Liver (tissue), 9 donors: ENCODE measurements around the gene ANKRD34B. TPM values are rescaled to one million over a fixed set of nuclear protein-coding genes. Genes with fewer than 3 reads are reported as not detected.

Experiments
- DNase-seq: peaks from one replicate; pipeline ENCODE4 v3.0.0-alpha.2; 2017; ENCODE audit warnings: low spot score
- H3K27ac ChIP-seq, 2 donors: one replicate each; pipeline ENCODE4 v1.7.0; 2013; ENCODE audit warnings: inconsistent platforms in 2 of 2, low read length in 2 of 2, control low read depth in 1 of 2, low read depth in 1 of 2, mild to moderate bottlenecking in 1 of 2
- H3K27me3 ChIP-seq, 4 donors: one replicate each; pipeline versions ENCODE4 v1.6.1 to v1.7.0; 2013; ENCODE audit warnings: low read length in 3 of 4, inconsistent platforms in 1 of 4, mild to moderate bottlenecking in 1 of 4, moderate library complexity in 1 of 4; ENCODE audit not compliant: control insufficient read depth in 4 of 4, insufficient read depth in 4 of 4
- H3K36me3 ChIP-seq, 4 donors: one replicate each; pipeline versions ENCODE4 v1.6.1 to v1.7.0; 2013; ENCODE audit warnings: low read length in 3 of 4, mild to moderate bottlenecking in 3 of 4, low read depth in 1 of 4, moderate library complexity in 1 of 4; ENCODE audit not compliant: control insufficient read depth in 4 of 4, insufficient read depth in 3 of 4
- H3K4me1 ChIP-seq, 4 donors: one replicate each; pipeline versions ENCODE4 v1.6.1 to v1.7.0; 2013; ENCODE audit warnings: low read length in 3 of 4, mild to moderate bottlenecking in 3 of 4, moderate library complexity in 1 of 4; ENCODE audit not compliant: control insufficient read depth in 4 of 4, insufficient read depth in 4 of 4
- H3K4me3 ChIP-seq, 3 donors: one replicate each; pipeline versions ENCODE4 v1.6.1 to v1.7.0; 2013; ENCODE audit warnings: low read length in 3 of 3, control low read depth in 1 of 3, low read depth in 1 of 3, mild to moderate bottlenecking in 1 of 3
- H3K9ac ChIP-seq, 2 donors: one replicate each; pipeline ENCODE4 v1.7.0; 2013; ENCODE audit warnings: low read length in 2 of 2, mild to moderate bottlenecking in 2 of 2, moderate library complexity in 2 of 2, control low read depth in 1 of 2, low read depth in 1 of 2
- H3K9me3 ChIP-seq, 4 donors: one replicate each; pipeline versions ENCODE4 v1.6.1 to v1.7.0; 2013; ENCODE audit warnings: low read length in 3 of 4; ENCODE audit not compliant: control insufficient read depth in 4 of 4
- ATF3 ChIP-seq: IDR thresholded peaks from 2 replicates; pipeline ENCODE4 v1.6.1; 2016; ENCODE audit warnings: antibody characterized with exemption
- EGR1 ChIP-seq, 2 donors: IDR thresholded peaks; 2 replicates each; pipeline ENCODE4 v1.6.1; 2016 to 2018; ENCODE audit warnings: antibody characterized with exemption in 2 of 2, low read depth in 2 of 2
- FOXA1 ChIP-seq: IDR thresholded peaks from 2 replicates; pipeline ENCODE4 v1.6.1; 2016; ENCODE audit warnings: antibody characterized with exemption
- HNF4A ChIP-seq, 2 donors: conservative IDR thresholded peaks; 2 replicates each; pipeline ENCODE4 v1.6.1; 2016; ENCODE audit warnings: antibody characterized with exemption in 2 of 2, mild to moderate bottlenecking in 2 of 2
- HNF4G ChIP-seq: IDR thresholded peaks from 2 replicates; pipeline ENCODE4 v1.6.1; 2016; ENCODE audit warnings: antibody characterized with exemption
- RAD21 ChIP-seq, 2 donors: IDR thresholded peaks; 2 replicates each; pipeline ENCODE4 v1.6.1; 2016; ENCODE audit warnings: antibody characterized with exemption in 2 of 2, mild to moderate bottlenecking in 2 of 2
- RXRA ChIP-seq, 2 donors: IDR thresholded peaks; 2 replicates each; pipeline ENCODE4 v1.6.1; 2017 to 2018; ENCODE audit warnings: antibody characterized with exemption in 2 of 2, mild to moderate bottlenecking in 1 of 2
- SP1 ChIP-seq: IDR thresholded peaks from 2 replicates; pipeline ENCODE4 v1.6.1; 2018; ENCODE audit warnings: antibody characterized with exemption, mild to moderate bottlenecking
- TAF1 ChIP-seq: conservative IDR thresholded peaks from 2 replicates; pipeline ENCODE4 v1.6.1; 2016; ENCODE audit warnings: antibody characterized with exemption, mild to moderate bottlenecking
- WGBS: extraction: QIAGEN DNeasy Blood & Tissue Kit; methylation state at CpG from one replicate; pipeline ENCODE4 v1.1.7; 2013; 5-methylcytosine and 5-hydroxymethylcytosine counted together
- polyA plus RNA-seq, 2 donors: library from polyadenylated mRNA; stranded (reverse) in 1 of 2; unstranded in 1 of 2; fragments of 200-250 nt in 1 of 2; fragments of >200 nt in 1 of 2; fragmentation: Nextera tagmentation in 1 of 2; extraction: Ambion mirVana in 1 of 2; gene quantifications; one replicate each; pipeline versions ENCODE4 v1.2.1 to v1.2.3, GENCODE V29; 2013 to 2015
- total RNA-seq, 2 donors: library from RNA; depleted of rRNA; stranded (reverse); fragments of >200 nt; gene quantifications; one replicate each; pipeline ENCODE4 v1.2.3, GENCODE V29; 2014
- TF ChIP-seq, protein P1 (sequence below): fragments of 150-350 bp; IDR thresholded peaks from 2 replicates; pipeline ENCODE4 v1.5.1; 2017; ENCODE audit warnings: improper control_type of control experiment, low read depth, low read length; ENCODE audit not compliant: missing input control
- TF ChIP-seq, protein P2 (sequence below): IDR thresholded peaks from 2 replicates; pipeline ENCODE4 v1.6.1; 2016; ENCODE audit warnings: antibody characterized with exemption
- TF ChIP-seq, protein P3 (sequence below): IDR thresholded peaks from 2 replicates; pipeline ENCODE4 v1.6.1; 2016; ENCODE audit warnings: antibody characterized with exemption
- donor health status: healthy.
- donor health status: healthy.
- donor health status: healthy.
- donor health status: healthy.
- donor health status: healthy.

Gene ANKRD34B
- total and polyA plus RNA-seq, 4 donors = 0.04 to 0.05 TPM; not detected in 2

DNA sequence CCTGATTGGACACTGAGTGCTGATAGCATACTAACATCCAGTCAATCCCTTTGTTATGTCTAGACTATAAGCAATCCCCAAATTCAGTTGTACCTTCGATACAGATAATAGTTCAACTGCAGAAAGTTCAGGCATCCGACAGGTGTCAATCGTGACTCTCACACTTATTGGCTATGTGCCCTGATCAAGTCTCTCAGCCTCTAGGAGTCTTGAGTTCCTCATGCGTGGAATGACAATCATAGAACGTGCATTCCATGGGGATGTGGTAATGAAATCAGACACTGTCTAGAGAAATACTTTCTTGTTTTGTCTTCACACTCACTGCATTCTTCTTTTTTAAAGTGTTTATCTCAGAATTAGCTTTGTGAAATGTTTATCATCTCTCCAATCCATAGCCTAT, 4.8 kb downstream of the ANKRD34B start:
- Histone ChIP-seq H3K4me1 (peaks cover 7 to 16% (median 14%) of the 10 kb centered on the region in 4 donors), H3K36me3 (no peaks in the 10 kb centered on the region), H3K4me3 (no peak overlapping the region), H3K9ac (no peak overlapping the region), H3K27me3 (peaks cover 0 to 13% (median 7%) of the 10 kb centered on the region in 4 donors), H3K27ac (no peak overlapping the region), H3K9me3 (no peaks in the 10 kb centered on the region)
- WGBS = 84% methylated on average over 5 of the region's 5 CpGs
- DNase-seq = no peak
- no peak for TF ChIP-seq ATF3
- TF ChIP-seq, protein P1, sequence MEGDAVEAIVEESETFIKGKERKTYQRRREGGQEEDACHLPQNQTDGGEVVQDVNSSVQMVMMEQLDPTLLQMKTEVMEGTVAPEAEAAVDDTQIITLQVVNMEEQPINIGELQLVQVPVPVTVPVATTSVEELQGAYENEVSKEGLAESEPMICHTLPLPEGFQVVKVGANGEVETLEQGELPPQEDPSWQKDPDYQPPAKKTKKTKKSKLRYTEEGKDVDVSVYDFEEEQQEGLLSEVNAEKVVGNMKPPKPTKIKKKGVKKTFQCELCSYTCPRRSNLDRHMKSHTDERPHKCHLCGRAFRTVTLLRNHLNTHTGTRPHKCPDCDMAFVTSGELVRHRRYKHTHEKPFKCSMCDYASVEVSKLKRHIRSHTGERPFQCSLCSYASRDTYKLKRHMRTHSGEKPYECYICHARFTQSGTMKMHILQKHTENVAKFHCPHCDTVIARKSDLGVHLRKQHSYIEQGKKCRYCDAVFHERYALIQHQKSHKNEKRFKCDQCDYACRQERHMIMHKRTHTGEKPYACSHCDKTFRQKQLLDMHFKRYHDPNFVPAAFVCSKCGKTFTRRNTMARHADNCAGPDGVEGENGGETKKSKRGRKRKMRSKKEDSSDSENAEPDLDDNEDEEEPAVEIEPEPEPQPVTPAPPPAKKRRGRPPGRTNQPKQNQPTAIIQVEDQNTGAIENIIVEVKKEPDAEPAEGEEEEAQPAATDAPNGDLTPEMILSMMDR = no peak
- TF ChIP-seq TAF1 = no peak
- no peak for TF ChIP-seq EGR1 (IDR thresholded peaks at IDR 0.05; ENCODE audit: low read depth in 2 of 2)

GRCh38 chr5:80559244-80559643, 10.8 kb downstream of the ANKRD34B start:
- TF ChIP-seq, protein P2, sequence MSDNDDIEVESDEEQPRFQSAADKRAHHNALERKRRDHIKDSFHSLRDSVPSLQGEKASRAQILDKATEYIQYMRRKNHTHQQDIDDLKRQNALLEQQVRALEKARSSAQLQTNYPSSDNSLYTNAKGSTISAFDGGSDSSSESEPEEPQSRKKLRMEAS = no peak
- TF ChIP-seq RXRA (IDR thresholded peaks at IDR 0.05) = no peak
- TF ChIP-seq, protein P3, sequence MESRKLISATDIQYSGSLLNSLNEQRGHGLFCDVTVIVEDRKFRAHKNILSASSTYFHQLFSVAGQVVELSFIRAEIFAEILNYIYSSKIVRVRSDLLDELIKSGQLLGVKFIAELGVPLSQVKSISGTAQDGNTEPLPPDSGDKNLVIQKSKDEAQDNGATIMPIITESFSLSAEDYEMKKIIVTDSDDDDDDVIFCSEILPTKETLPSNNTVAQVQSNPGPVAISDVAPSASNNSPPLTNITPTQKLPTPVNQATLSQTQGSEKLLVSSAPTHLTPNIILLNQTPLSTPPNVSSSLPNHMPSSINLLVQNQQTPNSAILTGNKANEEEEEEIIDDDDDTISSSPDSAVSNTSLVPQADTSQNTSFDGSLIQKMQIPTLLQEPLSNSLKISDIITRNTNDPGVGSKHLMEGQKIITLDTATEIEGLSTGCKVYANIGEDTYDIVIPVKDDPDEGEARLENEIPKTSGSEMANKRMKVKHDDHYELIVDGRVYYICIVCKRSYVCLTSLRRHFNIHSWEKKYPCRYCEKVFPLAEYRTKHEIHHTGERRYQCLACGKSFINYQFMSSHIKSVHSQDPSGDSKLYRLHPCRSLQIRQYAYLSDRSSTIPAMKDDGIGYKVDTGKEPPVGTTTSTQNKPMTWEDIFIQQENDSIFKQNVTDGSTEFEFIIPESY = no peak
- TF ChIP-seq, protein P1 = no peak
- TF ChIP-seq SP1 = no peak
- no peak for TF ChIP-seq HNF4A (conservative IDR thresholded peaks at IDR 0.05)
- TF ChIP-seq RAD21 (IDR thresholded peaks at IDR 0.05) = no peak
- 93% methylated on average over 4 of the region's 4 CpGs for WGBS
- H3K36me3 ChIP-seq = no peaks in the 10 kb centered on the region
- no peaks in the 10 kb centered on the region for H3K9me3 ChIP-seq
- no peak overlapping the region for H3K27ac ChIP-seq
- peaks cover 0 to 6% (median 2%) of the 10 kb centered on the region in 4 donors for H3K4me1 ChIP-seq
- no peaks in the 10 kb centered on the region for H3K27me3 ChIP-seq
- no peak overlapping the region for H3K9ac ChIP-seq
- DNase-seq = no peak
- H3K4me3 ChIP-seq = no peak overlapping the region

DNA sequence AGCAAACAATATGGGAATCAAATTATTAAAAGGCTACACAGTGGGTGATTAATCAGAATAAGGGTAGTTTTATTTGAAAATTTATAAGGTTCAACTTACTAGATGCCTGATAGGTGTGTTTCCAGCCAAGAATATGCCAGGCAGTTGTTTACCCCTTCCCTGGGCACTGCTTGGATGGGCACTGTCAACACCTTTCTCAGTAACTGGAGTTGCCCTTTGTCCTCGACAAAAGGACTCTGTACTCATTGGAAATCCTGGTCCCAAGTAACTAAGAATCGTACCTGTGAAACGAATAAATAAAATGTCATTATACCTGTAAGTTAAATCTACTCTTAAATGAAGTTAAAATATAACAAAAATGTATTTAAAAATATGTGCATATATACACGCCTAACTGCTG, 15.0 kb downstream of the ANKRD34B start:
- Histone ChIP-seq H3K9me3 (no peaks in the 10 kb centered on the region), H3K9ac (no peak overlapping the region), H3K27me3 (no peaks in the 10 kb centered on the region), H3K4me3 (no peak overlapping the region), H3K36me3 (no peaks in the 10 kb centered on the region), H3K27ac (no peak overlapping the region), H3K4me1 (peaks cover 0 to 6% (median 2%) of the 10 kb centered on the region in 4 donors)
- TF ChIP-seq, protein P1 = no peak
- TF ChIP-seq SP1 (peak; percentile 12), FOXA1 (no peak), HNF4G (peak; percentile 38), HNF4A (conservative IDR thresholded peaks at IDR 0.05) (peak; percentile 71 to 87), RAD21 (IDR thresholded peaks at IDR 0.05) (peak in 1 of 2 donors; percentile 26), RXRA (IDR thresholded peaks at IDR 0.05) (peak in 1 of 2 donors; percentile 17)
- 49% methylated on average over 4 of the region's 4 CpGs for WGBS
- DNase-seq = no peak
